Measurements from ENCODE around the gene GKAP1. TPM values are rescaled to one million over a fixed set of nuclear protein-coding genes. Genes with fewer than 3 reads are reported as not detected.

Gene GKAP1
- total and polyA plus RNA-seq, 2 donors (not counting 3 experiments of a cell fraction or from before 2014, with no cell fraction given), result 1.3 to 2.5 TPM

GRCh38 chr9:83707518-83707767 lies 110.1 kb downstream of the GKAP1 start:
- H3K79me2 ChIP-seq (ENCODE audit: control insufficient read depth, insufficient read depth, low read length), result peaks cover 53% of the 10 kb centered on the region
- peak overlapping the region; percentile 99 for H3K9ac ChIP-seq (replicated peaks; ENCODE audit: extremely low read depth, insufficient read depth, low read length)
- BruUV-seq (replicated peaks), result no TSS peak
- H3K4me1 ChIP-seq (ENCODE audit: control insufficient read depth, extremely low read depth, insufficient read depth, low read length), result peaks cover 20% of the 10 kb centered on the region
- no peaks in the 10 kb centered on the region for H3K36me3 ChIP-seq (ENCODE audit: control insufficient read depth in 2 of 2, extremely low read depth in 1 of 2, insufficient read depth in 2 of 2, low read length in 2 of 2)
- H3K27ac ChIP-seq (ENCODE audit: insufficient read depth, low read depth, low read length), result peak overlapping the region; percentile 99
- CTCF ChIA-PET, result interaction anchor here (1.1 to 3.8 kb wide), 5 partner anchors 10 to 87 kb away, joined by 3 to 25 read pairs (median 12); no protein-coding TSS in a partner anchor
- FAIRE-seq (no peak), DNase-seq (ENCODE audit: low read depth, low spot score) (peak; percentile 88)
- peak overlapping the region; percentile 83 for H2AFZ ChIP-seq (ENCODE audit: low read depth, low read length)
- H3K9me3 ChIP-seq (replicated peaks; ENCODE audit: control insufficient read depth, insufficient read depth, low read length), result no peaks in the 10 kb centered on the region
- H3K4me2 ChIP-seq (ENCODE audit: insufficient read depth, low read length), result no peak overlapping the region
- H3K27me3 ChIP-seq (ENCODE audit: control insufficient read depth in 2 of 2, insufficient read depth in 2 of 2, low read length in 2 of 2), result no peaks in the 10 kb centered on the region
- dilution Hi-C loops (cut with MboI; ENCODE audit: extremely low pct_ligation_motif_present, low sequenced_read_pairs) (no loop called here), intact Hi-C loops (cut with micrococcal nuclease) (loop anchor here (1.0 to 5.0 kb wide), 6 partner anchors 41 to 489 kb away; partner anchors contain the start of genes GKAP1, HNRNPK, KIF27 and RMI1)
- POLR2A ChIA-PET, result interaction anchor here (0.6 to 2.8 kb wide), 3 partner anchors 10 to 57 kb away, joined by 3 to 14 read pairs (median 11); no protein-coding TSS in a partner anchor
- TF ChIP-seq GATA2 (IDR thresholded peaks at IDR 0.05; ENCODE audit: insufficient read depth, insufficient read length, low read depth, low read length), result no peak
- TF ChIP-seq MYC (IDR thresholded peaks at IDR 0.05; ENCODE audit: low read depth, low read length), result no peak
- TF ChIP-seq CTCF (IDR thresholded peaks at IDR 0.05; ENCODE audit: extremely low read depth in 1 of 2, insufficient read depth in 1 of 2, low read depth in 1 of 2, low read length in 2 of 2), result no peak
- TF ChIP-seq POLR2A (IDR thresholded peaks at IDR 0.05; ENCODE audit: low read depth, low read length), result no peak
- TF ChIP-seq FOS (IDR thresholded peaks at IDR 0.05; ENCODE audit: borderline replicate concordance, insufficient read depth, low read length), result no peak
- no peak for TF ChIP-seq JUN (IDR thresholded peaks at IDR 0.05; ENCODE audit: borderline replicate concordance, insufficient read depth, insufficient read length, low read depth)
- TF ChIP-seq MAX (IDR thresholded peaks at IDR 0.05; ENCODE audit: insufficient read depth, insufficient read length), result no peak
- H3K9me1 ChIP-seq (replicated peaks; ENCODE audit: control insufficient read depth, extremely low read depth, insufficient read depth, low read length), result no peaks in the 10 kb centered on the region
- H3K4me3 ChIP-seq (replicated peaks in 1 of 3; ENCODE audit: insufficient read depth in 1 of 3, low read depth in 1 of 3, low read length in 3 of 3), result peak overlapping the region; percentile 18 to 100 (median 57)
- H4K20me1 ChIP-seq (replicated peaks; ENCODE audit: control insufficient read depth, extremely low read depth, insufficient read depth, low read length), result no peaks in the 10 kb centered on the region
